Measurements from ENCODE around the gene ADGRA1.

The ADGRA1 gene

DNA sequence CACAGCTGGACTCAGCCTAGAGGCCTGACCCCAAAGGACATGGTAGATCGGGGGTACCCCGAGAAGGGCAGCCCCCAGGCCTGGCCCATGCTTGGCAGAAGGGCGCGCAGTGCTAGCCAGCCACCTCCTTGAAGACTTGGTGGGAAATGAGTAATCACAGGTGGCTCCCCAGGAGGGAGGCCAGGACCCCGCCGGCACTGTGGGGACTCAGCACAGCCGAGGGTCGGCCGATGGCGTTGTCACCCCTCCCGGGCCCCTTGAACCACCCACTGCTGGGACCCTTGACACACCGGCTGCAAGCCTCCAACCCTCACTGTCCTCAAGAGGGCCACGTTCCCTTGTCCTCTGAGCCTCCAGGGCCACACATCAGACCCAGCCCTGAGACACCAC is 27.7 kb downstream of the ADGRA1 start:
- Histone ChIP-seq H3K4me1 (ENCODE audit: insufficient read depth, low read length) (no peaks in the 10 kb centered on the region), H3K4me3 (ENCODE audit: low read length) (no peak overlapping the region), H3K27me3 (ENCODE audit: insufficient read depth, low read length) (no peaks in the 10 kb centered on the region), H3K9me3 (ENCODE audit: insufficient read depth, low read depth, low read length) (no peaks in the 10 kb centered on the region), H3K27ac (ENCODE audit: low read depth, low read length) (no peak overlapping the region), H3K9ac (ENCODE audit: low read depth, low read length) (no peak overlapping the region), H3K36me3 (ENCODE audit: insufficient read depth, low read length) (no peaks in the 10 kb centered on the region)
- 90% methylated on average over 13 of the region's 13 CpGs for WGBS

DNA sequence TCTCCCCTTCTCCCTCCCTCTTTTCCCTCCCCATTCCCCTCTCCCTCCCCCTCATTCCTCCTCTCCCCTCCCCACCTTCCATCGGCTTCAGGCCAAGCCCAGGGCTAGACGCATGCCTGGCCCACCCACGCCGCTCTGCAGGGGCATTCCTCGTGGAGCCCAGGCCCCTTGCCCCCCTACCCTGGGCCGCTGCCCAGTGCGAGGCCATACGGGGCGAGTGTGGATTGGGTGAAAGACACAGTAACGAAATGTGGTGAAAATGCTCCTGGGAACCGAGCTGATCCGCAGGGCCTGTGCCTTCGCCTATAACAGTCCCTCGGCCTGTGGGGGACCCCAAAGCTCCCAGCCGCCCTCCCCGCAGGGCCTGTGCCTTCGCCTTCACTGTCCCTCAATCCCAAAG is 28.3 kb downstream of the ADGRA1 start:
- H3K9me3 ChIP-seq (ENCODE audit: insufficient read depth, low read depth, low read length), result no peaks in the 10 kb centered on the region
- H3K27ac ChIP-seq (ENCODE audit: low read depth, low read length), result no peak overlapping the region
- no peaks in the 10 kb centered on the region for H3K36me3 ChIP-seq (ENCODE audit: insufficient read depth, low read length)

DNA sequence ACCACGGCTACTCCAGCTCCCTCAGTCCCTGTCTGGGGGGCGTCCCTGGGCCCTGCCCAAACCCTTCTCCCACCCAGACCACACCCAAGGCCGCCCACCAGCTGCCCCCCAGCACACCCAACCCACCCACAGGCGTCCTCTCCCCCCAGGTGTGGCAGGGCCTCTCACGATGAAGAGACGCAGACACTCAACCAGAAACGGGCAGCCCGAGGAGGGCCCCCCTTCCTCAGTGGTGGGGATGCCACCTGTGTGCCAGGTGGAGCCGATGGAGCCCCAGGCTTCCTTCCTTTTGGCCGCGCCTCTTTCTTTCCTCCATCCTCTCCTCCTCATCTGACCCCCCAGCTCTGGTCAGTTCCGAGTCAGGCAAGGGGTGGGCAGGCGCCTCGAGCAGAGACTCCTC is 28.7 kb downstream of the ADGRA1 start:
- WGBS, result 87% methylated on average over 14 of the region's 14 CpGs
- no peak overlapping the region for H3K27ac ChIP-seq (ENCODE audit: low read depth, low read length)
- H3K36me3 ChIP-seq (ENCODE audit: insufficient read depth, low read length), result no peaks in the 10 kb centered on the region
- no peak overlapping the region for H3K9ac ChIP-seq (ENCODE audit: low read depth, low read length)
- no peaks in the 10 kb centered on the region for H3K27me3 ChIP-seq (ENCODE audit: insufficient read depth, low read length)
- H3K4me1 ChIP-seq (ENCODE audit: insufficient read depth, low read length), result no peaks in the 10 kb centered on the region
- no peak overlapping the region for H3K4me3 ChIP-seq (ENCODE audit: low read length)
- H3K9me3 ChIP-seq (ENCODE audit: insufficient read depth, low read depth, low read length), result no peaks in the 10 kb centered on the region

More for the DNA sequence above, 28.3 kb downstream of the ADGRA1 start:
- Histone ChIP-seq H3K4me3 (ENCODE audit: low read length) (no peak overlapping the region), H3K9ac (ENCODE audit: low read depth, low read length) (no peak overlapping the region), H3K27me3 (ENCODE audit: insufficient read depth, low read length) (no peaks in the 10 kb centered on the region), H3K4me1 (ENCODE audit: insufficient read depth, low read length) (no peaks in the 10 kb centered on the region)
- 67% methylated on average over 17 of the region's 17 CpGs for WGBS

DNA sequence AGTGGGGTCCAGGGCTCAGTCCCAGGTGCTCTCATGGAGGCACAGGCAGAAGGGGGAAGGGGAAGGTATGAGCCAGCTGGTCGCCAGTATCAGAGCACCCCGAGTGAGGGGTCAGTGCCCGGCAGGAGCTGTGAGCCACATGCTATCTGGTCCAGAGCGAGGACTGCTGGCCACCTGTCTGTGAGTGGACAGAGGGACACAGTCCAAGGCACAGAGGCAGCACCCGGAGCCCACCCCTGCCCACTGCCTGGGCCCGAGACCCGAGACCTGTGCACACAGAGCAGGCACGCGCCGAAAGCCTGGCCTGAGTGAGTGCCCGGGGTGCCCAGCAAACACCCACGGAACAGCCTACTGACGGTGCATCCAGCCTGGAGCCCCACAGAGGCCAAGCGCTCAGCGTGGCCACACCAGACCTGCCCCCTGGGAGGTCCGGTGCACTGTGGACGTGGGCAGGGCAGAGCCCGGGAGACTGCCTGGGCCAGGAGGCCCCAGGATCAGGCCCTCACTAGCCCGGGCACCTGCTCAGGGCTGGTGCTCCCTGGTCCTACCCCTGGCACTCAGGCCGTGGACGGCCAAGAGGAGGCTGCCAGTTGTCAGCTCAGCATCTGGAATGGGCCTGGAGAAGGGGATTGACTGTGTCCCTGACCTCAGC is 29.4 kb downstream of the ADGRA1 start:
- Histone ChIP-seq H3K4me3 (ENCODE audit: low read length) (no peak overlapping the region), H3K27ac (ENCODE audit: low read depth, low read length) (no peak overlapping the region), H3K9me3 (ENCODE audit: insufficient read depth, low read depth, low read length) (no peaks in the 10 kb centered on the region), H3K27me3 (ENCODE audit: insufficient read depth, low read length) (no peaks in the 10 kb centered on the region), H3K36me3 (ENCODE audit: insufficient read depth, low read length) (no peaks in the 10 kb centered on the region), H3K9ac (ENCODE audit: low read depth, low read length) (no peak overlapping the region), H3K4me1 (ENCODE audit: insufficient read depth, low read length) (no peaks in the 10 kb centered on the region)
- WGBS, result 94% methylated on average over 21 of the region's 21 CpGs

DNA sequence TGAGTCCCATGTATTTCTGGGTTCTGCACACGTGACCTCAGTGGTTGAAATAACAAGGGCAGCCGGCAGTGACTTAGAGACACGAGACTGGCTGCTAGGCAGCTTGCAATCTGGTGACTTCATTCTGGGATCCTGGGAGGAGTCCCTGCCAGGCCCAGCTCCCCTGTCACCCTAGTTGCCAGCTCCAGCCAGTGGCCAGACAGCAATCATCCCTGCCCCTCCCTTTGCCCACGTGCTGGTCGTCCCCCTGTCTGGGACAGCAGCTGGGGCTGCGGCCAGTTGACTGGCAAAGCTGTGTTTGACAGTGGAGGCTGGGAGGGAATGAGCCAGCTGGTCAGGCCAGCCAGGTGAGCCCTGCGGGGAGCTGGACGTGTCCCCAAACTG is 30.0 kb downstream of the ADGRA1 start:
- Histone ChIP-seq H3K4me3 (ENCODE audit: low read length) (no peak overlapping the region), H3K9me3 (ENCODE audit: insufficient read depth, low read depth, low read length) (no peaks in the 10 kb centered on the region), H3K4me1 (ENCODE audit: insufficient read depth, low read length) (no peaks in the 10 kb centered on the region), H3K9ac (ENCODE audit: low read depth, low read length) (no peak overlapping the region), H3K27me3 (ENCODE audit: insufficient read depth, low read length) (no peaks in the 10 kb centered on the region), H3K36me3 (ENCODE audit: insufficient read depth, low read length) (no peaks in the 10 kb centered on the region), H3K27ac (ENCODE audit: low read depth, low read length) (no peak overlapping the region)
- 84% methylated on average over 8 of the region's 8 CpGs for WGBS

- Histone ChIP-seq H3K9ac (ENCODE audit: low read depth, low read length) (no peak overlapping the region), H3K27ac (ENCODE audit: low read depth, low read length) (no peak overlapping the region), H3K9me3 (ENCODE audit: insufficient read depth, low read depth, low read length) (no peaks in the 10 kb centered on the region), H3K4me3 (ENCODE audit: low read length) (no peak overlapping the region), H3K4me1 (ENCODE audit: insufficient read depth, low read length) (no peaks in the 10 kb centered on the region), H3K36me3 (ENCODE audit: insufficient read depth, low read length) (no peaks in the 10 kb centered on the region), H3K27me3 (ENCODE audit: insufficient read depth, low read length) (peaks cover 5% of the 10 kb centered on the region; the same call in 1 of the 2 replicates)
- 95% methylated on average over 8 of the region's 8 CpGs for WGBS
These were observed 33.8 kb downstream of the ADGRA1 start for GRCh38 chr10:133121479-133121878.

GRCh38 chr10:133122171-133122935 is 34.6 kb downstream of the ADGRA1 start:
- no peaks in the 10 kb centered on the region for H3K9me3 ChIP-seq (ENCODE audit: insufficient read depth, low read depth, low read length)
- no peaks in the 10 kb centered on the region for H3K4me1 ChIP-seq (ENCODE audit: insufficient read depth, low read length)
- 93% methylated on average over 33 of the region's 33 CpGs for WGBS
- H3K36me3 ChIP-seq (ENCODE audit: insufficient read depth, low read length), result no peaks in the 10 kb centered on the region
- no peak overlapping the region for H3K27ac ChIP-seq (ENCODE audit: low read depth, low read length)
- no peak overlapping the region for H3K4me3 ChIP-seq (ENCODE audit: low read length)
- peaks cover 5% of the 10 kb centered on the region; the same call in 1 of the 2 replicates for H3K27me3 ChIP-seq (ENCODE audit: insufficient read depth, low read length)
- H3K9ac ChIP-seq (ENCODE audit: low read depth, low read length), result no peak overlapping the region

DNA sequence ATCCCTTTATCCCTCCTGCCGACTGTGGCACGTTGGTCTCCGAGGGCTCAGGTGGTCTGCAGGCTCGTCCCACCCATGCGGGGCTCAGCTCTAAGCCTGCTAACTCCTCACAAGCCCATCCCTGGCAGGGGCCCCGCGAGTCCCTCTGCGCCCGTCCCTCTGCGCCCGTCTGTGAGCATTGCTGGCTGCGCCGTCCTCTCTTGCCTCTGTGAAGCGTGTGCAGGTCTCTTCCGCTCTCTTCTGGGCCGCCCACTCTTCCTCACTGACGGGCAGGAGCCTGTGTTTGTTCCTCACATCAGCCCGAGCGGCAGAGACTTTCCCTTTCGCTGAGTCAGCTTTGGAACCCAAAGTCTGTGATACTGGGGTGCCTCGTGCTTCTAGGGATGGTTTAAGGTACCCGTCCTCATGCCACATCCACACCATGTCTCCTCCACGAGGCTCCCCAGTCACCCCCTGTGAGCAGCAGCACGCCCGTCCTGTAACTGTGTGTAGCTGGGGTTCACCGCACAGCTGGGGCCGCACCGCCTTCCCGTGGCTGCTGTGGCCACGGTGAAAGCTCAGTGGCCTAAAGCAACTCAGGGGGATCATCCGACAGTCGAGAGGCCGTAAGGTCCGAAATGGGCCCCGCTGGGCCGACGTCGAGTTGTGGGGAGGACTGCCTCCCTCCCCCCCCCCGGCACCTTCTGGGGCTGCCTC is 35.5 kb downstream of the ADGRA1 start:
- Histone ChIP-seq H3K4me3 (ENCODE audit: low read length) (no peak overlapping the region), H3K27me3 (ENCODE audit: insufficient read depth, low read length) (peaks cover 5% of the 10 kb centered on the region; the same call in 1 of the 2 replicates), H3K9me3 (ENCODE audit: insufficient read depth, low read depth, low read length) (no peaks in the 10 kb centered on the region), H3K27ac (ENCODE audit: low read depth, low read length) (no peak overlapping the region), H3K4me1 (ENCODE audit: insufficient read depth, low read length) (no peaks in the 10 kb centered on the region), H3K9ac (ENCODE audit: low read depth, low read length) (no peak overlapping the region), H3K36me3 (ENCODE audit: insufficient read depth, low read length) (no peaks in the 10 kb centered on the region)
- WGBS, result 93% methylated on average over 39 of the region's 39 CpGs

DNA sequence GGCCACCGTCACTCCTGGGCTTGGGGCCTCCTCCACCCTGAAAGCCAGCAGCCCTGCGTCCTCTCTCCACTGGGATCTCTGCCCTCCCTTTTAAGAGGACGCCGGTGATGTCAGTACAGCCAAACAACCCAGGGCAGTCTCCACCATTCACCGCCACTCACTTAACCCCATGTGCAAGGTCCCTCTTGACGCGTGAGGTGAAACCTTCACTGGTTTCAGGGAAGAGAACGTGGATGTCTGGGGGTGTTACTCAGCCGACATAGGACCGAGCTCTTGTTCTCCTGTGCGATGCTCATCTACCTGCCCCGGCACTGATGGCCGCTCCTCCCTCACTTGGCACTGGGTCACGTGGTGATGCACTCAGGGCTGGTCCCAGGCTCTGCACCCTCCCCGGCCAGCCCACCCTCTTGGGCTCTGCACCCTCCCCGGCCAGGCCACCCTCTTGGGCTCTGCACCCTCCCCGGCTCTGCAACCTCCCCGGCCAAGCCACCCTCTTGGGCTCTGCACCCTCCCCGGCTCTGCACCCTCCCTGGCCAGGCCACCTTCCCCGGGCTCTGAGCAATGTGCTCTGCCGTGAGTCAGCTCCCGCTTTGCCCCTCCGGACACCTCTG is 36.1 kb downstream of the ADGRA1 start:
- no peaks in the 10 kb centered on the region for H3K4me1 ChIP-seq (ENCODE audit: insufficient read depth, low read length)
- peaks cover 5% of the 10 kb centered on the region; the same call in 1 of the 2 replicates for H3K27me3 ChIP-seq (ENCODE audit: insufficient read depth, low read length)
- H3K9me3 ChIP-seq (ENCODE audit: insufficient read depth, low read depth, low read length), result no peaks in the 10 kb centered on the region
- H3K9ac ChIP-seq (ENCODE audit: low read depth, low read length), result no peak overlapping the region
- no peak overlapping the region for H3K27ac ChIP-seq (ENCODE audit: low read depth, low read length)
- H3K4me3 ChIP-seq (ENCODE audit: low read length), result no peak overlapping the region
- no peaks in the 10 kb centered on the region for H3K36me3 ChIP-seq (ENCODE audit: insufficient read depth, low read length)
- 93% methylated on average over 23 of the region's 23 CpGs for WGBS

DNA sequence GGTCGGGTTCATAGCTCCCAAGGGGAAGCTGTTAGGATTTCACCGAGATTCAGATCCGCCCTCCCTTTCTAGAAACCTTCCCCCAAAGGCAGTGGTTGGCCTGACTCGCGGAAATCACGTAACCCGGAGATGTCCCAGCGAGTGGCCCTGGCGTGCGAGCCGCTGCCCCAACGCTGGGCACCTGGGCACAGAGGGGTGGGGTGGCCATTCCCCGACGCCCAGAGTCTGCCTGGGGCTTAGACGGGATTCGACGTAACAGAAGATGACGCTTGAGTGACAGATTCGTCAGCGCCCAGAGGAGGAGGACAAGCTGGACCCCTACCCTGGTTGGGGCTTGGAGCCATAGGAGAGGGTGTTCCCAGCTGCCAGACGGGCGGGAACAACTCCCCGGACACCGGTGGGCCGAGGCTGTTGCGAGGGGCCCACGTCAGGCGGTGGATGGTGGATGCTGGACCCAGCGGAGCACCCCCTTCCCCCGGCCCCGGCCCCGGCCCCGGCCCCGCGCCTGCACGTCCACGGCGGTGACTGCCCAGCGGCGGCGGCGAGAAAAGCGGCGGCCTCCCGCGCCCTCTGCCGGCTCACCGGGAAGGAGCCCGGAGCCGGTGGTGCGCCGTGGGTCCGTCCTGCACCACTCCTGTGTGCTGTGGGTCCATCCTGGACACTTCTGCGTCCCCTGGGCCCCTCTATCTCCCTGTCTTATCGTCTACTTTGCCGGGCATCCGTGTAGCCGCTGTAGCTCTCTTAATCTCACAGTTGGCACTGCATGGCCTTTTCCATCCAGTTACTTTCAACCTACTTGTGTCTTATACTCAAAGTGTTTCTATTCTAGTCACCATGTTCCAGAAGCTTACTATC is 36.9 kb downstream of the ADGRA1 start:
- 36% methylated on average over 58 of the region's 58 CpGs for WGBS
- peak overlapping the region; percentile 32; the same call in 1 of the 2 replicates for H3K4me3 ChIP-seq (ENCODE audit: low read length)
- no peaks in the 10 kb centered on the region for H3K36me3 ChIP-seq (ENCODE audit: insufficient read depth, low read length)

More for the DNA sequence above, 36.9 kb downstream of the ADGRA1 start:
- Histone ChIP-seq H3K27ac (ENCODE audit: low read depth, low read length) (no peak overlapping the region), H3K27me3 (ENCODE audit: insufficient read depth, low read length) (peaks cover 5% of the 10 kb centered on the region; the same call in 1 of the 2 replicates), H3K9me3 (ENCODE audit: insufficient read depth, low read depth, low read length) (no peaks in the 10 kb centered on the region), H3K9ac (ENCODE audit: low read depth, low read length) (no peak overlapping the region), H3K4me1 (ENCODE audit: insufficient read depth, low read length) (no peaks in the 10 kb centered on the region)

Measured in HUES64 (cell line).